ENCODE data around the gene CCN2.

DNA sequence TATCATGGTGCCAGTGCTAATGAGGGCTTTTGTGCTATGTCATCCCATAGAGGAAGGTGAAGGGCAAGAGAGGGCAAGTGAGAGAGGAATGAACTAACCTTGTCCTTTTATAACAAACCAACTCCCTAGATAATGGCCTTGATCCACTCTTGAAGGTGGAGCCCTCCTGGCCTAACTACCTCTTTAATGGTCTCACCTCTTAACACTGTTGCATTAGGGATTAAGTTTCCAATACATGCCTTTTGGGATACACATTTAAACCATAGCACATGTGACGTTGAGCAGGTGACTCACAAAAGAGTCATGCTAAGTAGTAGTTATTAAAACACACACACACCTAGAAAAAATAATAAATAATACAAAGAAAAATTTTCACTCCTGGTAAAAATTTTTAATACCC, 36.9 kb downstream of the CCN2 start:
- TF ChIP-seq, protein P1, sequence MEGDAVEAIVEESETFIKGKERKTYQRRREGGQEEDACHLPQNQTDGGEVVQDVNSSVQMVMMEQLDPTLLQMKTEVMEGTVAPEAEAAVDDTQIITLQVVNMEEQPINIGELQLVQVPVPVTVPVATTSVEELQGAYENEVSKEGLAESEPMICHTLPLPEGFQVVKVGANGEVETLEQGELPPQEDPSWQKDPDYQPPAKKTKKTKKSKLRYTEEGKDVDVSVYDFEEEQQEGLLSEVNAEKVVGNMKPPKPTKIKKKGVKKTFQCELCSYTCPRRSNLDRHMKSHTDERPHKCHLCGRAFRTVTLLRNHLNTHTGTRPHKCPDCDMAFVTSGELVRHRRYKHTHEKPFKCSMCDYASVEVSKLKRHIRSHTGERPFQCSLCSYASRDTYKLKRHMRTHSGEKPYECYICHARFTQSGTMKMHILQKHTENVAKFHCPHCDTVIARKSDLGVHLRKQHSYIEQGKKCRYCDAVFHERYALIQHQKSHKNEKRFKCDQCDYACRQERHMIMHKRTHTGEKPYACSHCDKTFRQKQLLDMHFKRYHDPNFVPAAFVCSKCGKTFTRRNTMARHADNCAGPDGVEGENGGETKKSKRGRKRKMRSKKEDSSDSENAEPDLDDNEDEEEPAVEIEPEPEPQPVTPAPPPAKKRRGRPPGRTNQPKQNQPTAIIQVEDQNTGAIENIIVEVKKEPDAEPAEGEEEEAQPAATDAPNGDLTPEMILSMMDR (IDR thresholded peaks at IDR 0.05; ENCODE audit: poor library complexity) = no peak
- TF ChIP-seq EZH2 (IDR thresholded peaks at IDR 0.05; ENCODE audit: borderline replicate concordance) = no peak

Measured in hepatocyte (in vitro differentiated cells).